Right lobe of liver (tissue), 4 donors: ENCODE measurements around the gene BMP8A.

Source experiments
- CTCF ChIP-seq, 4 donors: fragments of 200-600 bp in 3 of 4; fragments of 450-650 bp in 1 of 4; IDR thresholded peaks; one replicate each; pipeline versions ENCODE4 v1.5.1 to v1.8.0; 2016 to 2022; ENCODE audit warnings: antibody characterized with exemption in 4 of 4, mild to moderate bottlenecking in 2 of 4
- POLR2A ChIP-seq: fragments of 450-650 bp; IDR thresholded peaks from one replicate; pipeline ENCODE4 v1.6.1; 2017; ENCODE audit warnings: antibody characterized with exemption, mild to moderate bottlenecking
- donor health status: DM: no; HTN: no; CAD: no.
- donor health status: DM: no; HTN: no; CAD: no.
- donor health status: DM: no; HTN: yes; CAD: no.

- no peak for TF ChIP-seq POLR2A
- TF ChIP-seq CTCF (IDR thresholded peaks at IDR 0.05), result no peak
Observed at GRCh38 chr1:39470040-39470439, 21.4 kb upstream of the BMP8A start.
